Nasal cavity respiratory epithelium epithelial cell of viscerocranial mucosa (primary cell): ENCODE results near the gene MT4. TPM values are rescaled to one million over a fixed set of nuclear protein-coding genes. Genes with fewer than 3 reads are reported as not detected.

Experiments used
- total RNA-seq: library from RNA; depleted of rRNA; stranded (reverse); fragments of >200 nt; gene quantifications from 2 replicates; pipeline ENCODE4 v1.2.3, GENCODE V29; 2014

The MT4 gene
- not detected in 2 replicates for total RNA-seq

GRCh38 chr16:56564793-56565477, at the start of gene MT4:
Gene MT4 (plus strand): TSS chr16:56565073. CDS start chr16:56565129, 56 bp downstream.

GRCh38 chr16:56519459-56520250, 45.2 kb upstream of the MT4 start, which contains the start of gene BBS2:
Gene BBS2 (minus strand): TSS chr16:56520024. CDS start chr16:56519862, 162 bp downstream.

GRCh38 chr16:56589141-56590039, 24.5 kb downstream of the MT4 start, which contains the start of gene MT3:
Gene MT3 (plus strand): TSS chr16:56589528. CDS start chr16:56589591, 63 bp downstream.

GRCh38 chr16:56608043-56608875, 43.4 kb downstream of the MT4 start, which contains the start of gene MT2A:
Gene MT2A (plus strand): TSS chr16:56608584. CDS start chr16:56608656, 72 bp downstream.

Other genes starting within 250 kb of the MT4 start
- 235 and 267 TPM in 2 replicates for gene AMFR, start 139.5 kb upstream of the MT4 start, total RNA-seq
- 39.6 and 59.7 TPM in 2 replicates for gene NUDT21, start 113.7 kb upstream of the MT4 start, total RNA-seq
- gene OGFOD1, start 113.5 kb upstream of the MT4 start, total RNA-seq = 63.6 and 156 TPM in 2 replicates
- 57.6 and 62.5 TPM in 2 replicates for gene BBS2, start 45.0 kb upstream of the MT4 start, total RNA-seq
- not detected in 2 replicates for gene MT3, start 24.5 kb downstream of the MT4 start, total RNA-seq
- 15.4 and 173 TPM in 2 replicates for gene MT2A, start 43.5 kb downstream of the MT4 start, total RNA-seq
- 74.2 and 274 TPM in 2 replicates for gene MT1E, start 60.7 kb downstream of the MT4 start, total RNA-seq
- gene MT1M, start 67.6 kb downstream of the MT4 start, total RNA-seq = 0.34 and 0.57 TPM in 2 replicates
- gene MT1A, start 73.6 kb downstream of the MT4 start, total RNA-seq = not detected in 2 replicates
- gene MT1B, start 86.8 kb downstream of the MT4 start, total RNA-seq = not detected in 2 replicates
- 1.4 and 4.3 TPM in 2 replicates for gene MT1F, start 92.9 kb downstream of the MT4 start, total RNA-seq
- gene MT1G, start 103.0 kb downstream of the MT4 start, total RNA-seq = 0.68 and 3.3 TPM in 2 replicates
- not detected in 2 replicates for gene MT1H, start 104.7 kb downstream of the MT4 start, total RNA-seq
- 103 and 1,248 TPM in 2 replicates for gene MT1X, start 117.4 kb downstream of the MT4 start, total RNA-seq
- gene NUP93, start 165.1 kb downstream of the MT4 start, total RNA-seq = 55.5 and 57.1 TPM in 2 replicates